DMS153 treated with DMSO at 0.1 percent for 48 hours (cell line): ENCODE results near the gene ZSCAN21.

Experiments used
- DNase-seq: peaks from one replicate; lab custom pipeline; 2025; ENCODE audit not compliant: unreplicated experiment; lab: John Stamatoyannopoulos, UW

Gene ZSCAN21

DNA sequence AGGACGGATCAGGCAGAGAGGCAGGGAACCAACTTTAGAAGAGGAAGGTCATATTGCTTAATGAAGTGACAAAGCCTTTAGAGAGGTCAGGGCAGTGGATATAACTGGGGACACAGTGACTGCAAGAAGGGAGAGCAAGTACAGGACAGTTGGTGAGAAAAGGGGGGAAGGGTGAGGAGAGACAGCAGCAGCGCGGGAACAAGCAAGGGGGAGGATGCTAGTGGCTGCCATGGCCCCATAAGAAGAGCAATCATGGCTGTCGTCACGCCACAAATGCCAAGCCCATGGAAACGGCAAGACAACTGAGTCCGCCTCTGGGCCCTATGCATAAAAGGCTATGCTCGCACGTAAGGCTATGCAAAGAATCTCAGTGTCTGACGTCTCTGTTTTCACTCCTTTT lies 22.9 kb downstream of the ZSCAN21 start:
- no peak for DNase-seq

DNA sequence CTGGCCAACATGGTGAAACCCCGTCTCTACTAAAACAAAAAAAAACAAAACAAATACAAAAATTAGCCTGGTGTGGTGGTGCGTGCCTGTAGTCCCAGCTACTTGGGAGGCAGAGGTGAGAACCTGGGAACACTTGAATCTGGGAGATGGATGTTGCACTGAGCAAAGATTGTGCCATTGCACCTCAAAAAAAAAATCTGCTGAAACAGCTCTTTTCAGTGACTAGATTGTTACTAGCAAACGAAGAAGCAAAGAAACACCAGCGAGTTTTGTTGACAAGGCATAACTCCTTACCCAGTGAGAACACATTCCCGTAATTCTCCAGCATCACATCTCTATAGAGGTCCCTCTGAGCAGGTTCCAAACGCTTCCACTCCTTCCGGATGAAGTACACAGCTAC lies 25.3 kb downstream of the ZSCAN21 start:
- DNase-seq = no peak

GRCh38 chr7:100075418-100075817 lies 25.8 kb downstream of the ZSCAN21 start:
- DNase-seq = no peak

DNA sequence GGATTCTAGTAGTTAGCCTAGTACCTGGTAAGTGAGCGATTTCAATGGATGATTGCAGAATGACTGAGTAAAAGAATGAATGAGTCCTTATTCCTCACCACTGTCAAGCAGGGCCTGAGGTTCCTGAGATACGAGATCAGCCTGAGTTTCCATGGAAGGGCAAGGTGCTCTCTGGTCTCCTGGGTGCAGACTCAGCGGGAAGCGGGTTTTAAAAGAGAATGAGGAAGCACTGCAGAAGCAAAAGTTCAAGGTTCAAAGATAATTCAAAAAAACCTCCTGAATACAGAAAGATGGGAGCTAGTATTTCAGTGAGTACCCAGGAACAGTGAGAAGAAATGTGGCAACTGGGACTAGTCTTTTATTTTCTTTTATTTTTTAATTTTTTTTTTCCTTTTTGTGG lies 27.6 kb downstream of the ZSCAN21 start:
- DNase-seq = no peak

GRCh38 chr7:100079024-100079560 lies 29.5 kb downstream of the ZSCAN21 start:
- no peak for DNase-seq

- DNase-seq = peak; percentile 8
These were observed 31.4 kb downstream of the ZSCAN21 start for GRCh38 chr7:100080907-100081534.

DNA sequence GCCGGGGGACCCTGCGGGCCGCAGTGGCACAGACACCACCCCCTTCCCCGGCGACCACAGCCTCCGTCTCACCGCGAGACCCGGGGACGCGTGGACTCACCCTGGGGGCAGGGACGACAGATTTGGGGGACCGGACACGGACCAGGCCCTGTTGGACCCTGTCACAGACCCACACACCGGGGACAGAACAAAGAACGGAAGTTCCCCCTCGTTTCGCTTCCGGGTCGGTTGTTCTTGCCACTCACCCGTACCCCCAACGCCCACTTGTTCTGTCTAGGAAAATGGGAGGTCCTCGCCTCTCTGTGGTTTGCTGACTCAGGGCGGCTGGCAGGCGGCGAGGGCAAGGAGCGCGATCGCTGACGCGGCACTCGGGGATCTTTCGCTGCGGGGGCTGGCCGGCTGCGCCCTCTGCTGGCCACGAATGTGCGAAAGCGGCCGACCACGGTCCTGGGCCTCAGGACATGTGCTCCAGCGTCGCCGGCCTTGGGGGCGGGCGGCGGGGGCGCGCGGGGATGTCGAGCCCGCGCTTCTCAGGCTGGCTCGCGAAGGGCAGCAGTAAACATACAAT lies 32.0 kb downstream of the ZSCAN21 start, which contains the start of gene ZNF3:
Gene ZNF3, minus strand, starts transcription at position 189 of the 568 bp plus-strand sequence. CDS start 4,366 bp downstream, outside the sequence.
- DNase-seq = peak; percentile 96

GRCh38 chr7:100082978-100083377 lies 33.4 kb downstream of the ZSCAN21 start:
- no peak for DNase-seq

DNA sequence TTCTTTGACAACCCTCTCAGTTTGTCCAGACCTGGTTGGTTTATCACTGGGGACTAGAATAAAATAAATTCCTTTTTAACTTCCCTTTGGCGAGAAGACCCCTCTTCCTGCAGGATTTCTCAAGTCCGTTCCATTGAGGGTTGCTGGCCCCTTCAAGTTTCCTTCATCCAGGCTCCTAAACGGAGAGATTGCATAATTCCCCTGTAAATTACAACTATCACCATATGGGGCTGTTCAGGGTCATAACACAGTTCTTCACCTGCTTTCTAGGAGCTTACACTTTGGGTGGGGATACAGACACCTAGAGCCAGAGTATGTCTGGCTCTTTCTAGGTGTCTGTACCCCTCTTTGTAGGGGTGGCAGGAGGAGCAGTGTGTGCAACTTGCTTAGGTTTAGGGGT lies 35.9 kb downstream of the ZSCAN21 start:
- DNase-seq = no peak

DNA sequence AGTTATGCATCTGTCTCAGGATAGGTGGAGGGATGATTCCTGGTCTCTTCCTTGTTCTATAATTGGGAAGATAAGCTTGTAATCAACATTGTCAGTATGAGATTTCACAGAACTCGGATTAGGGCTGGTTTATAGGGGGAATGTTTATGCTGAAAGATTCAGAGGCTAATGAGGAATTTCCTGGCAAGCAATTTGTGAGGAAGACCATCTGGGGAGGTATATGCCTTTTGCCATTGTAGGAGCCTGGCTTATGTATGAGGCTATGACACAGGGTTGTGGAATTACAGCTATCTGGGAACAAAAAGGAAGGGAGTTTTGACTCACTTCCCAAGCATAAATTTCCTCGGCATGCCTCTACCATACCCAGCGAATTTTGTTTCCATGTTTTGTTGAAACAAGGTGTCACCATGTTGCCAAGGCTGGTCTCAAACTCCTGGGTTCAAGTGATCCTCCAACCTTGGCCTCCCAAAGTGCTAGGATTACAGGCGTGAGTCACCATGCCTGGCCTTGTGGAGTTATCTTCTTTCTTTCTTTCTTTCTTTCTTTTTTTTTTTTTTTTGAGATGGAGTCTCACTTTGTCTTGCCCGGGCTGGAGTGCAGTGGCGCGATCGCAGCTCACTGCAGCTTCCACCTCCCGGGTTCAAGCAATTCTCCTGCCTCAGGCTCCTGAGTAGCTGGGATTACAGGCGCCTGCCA lies 37.6 kb downstream of the ZSCAN21 start:
- no peak for DNase-seq

- DNase-seq = no peak
These were observed 38.6 kb downstream of the ZSCAN21 start for GRCh38 chr7:100088095-100088620.

DNA sequence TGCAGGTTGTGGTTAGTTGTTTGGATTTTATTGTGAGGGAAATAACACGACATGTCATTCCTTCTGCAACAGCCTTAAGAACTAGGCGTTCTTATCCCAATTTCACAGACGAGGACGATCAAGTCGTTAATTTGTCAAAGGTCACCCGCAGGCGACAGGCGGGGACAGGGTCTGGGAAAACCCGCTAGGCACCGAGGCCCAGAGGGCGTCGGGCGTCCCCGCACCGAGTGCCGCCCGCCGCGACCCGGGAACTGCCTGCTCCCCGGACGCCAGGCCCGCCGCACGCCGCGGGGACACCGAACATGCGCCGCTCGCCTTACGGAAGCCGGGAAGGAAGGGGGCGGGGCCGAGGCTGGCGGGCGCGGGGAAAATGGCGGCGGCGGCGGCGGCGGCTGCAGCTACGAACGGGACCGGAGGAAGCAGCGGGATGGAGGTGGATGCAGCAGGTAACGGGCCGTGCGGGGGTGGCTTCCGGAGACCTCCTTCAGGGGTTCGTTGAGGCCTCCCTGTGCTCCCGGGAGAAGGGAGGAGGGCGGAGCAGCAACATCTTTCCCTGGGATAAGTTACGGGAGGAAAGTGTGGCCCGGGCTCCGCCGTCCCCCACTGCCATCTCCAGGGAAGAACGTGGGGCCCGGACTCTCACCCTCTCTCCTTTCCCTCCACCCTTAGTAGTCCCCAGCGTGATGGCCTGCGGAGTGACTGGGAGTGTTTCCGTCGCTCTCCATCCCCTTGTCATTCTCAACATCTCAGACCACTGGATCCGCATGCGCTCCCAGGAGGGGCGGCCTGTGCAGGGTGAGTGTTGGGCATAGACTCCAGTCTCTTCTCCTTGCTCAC lies 39.3 kb downstream of the ZSCAN21 start, which contains the start of gene COPS6:
Gene COPS6, plus strand, starts transcription at position 349 of the 837 bp plus-strand sequence. Its CDS starts 22 bp downstream, at position 371.
- peak; percentile 50 for DNase-seq

DNA sequence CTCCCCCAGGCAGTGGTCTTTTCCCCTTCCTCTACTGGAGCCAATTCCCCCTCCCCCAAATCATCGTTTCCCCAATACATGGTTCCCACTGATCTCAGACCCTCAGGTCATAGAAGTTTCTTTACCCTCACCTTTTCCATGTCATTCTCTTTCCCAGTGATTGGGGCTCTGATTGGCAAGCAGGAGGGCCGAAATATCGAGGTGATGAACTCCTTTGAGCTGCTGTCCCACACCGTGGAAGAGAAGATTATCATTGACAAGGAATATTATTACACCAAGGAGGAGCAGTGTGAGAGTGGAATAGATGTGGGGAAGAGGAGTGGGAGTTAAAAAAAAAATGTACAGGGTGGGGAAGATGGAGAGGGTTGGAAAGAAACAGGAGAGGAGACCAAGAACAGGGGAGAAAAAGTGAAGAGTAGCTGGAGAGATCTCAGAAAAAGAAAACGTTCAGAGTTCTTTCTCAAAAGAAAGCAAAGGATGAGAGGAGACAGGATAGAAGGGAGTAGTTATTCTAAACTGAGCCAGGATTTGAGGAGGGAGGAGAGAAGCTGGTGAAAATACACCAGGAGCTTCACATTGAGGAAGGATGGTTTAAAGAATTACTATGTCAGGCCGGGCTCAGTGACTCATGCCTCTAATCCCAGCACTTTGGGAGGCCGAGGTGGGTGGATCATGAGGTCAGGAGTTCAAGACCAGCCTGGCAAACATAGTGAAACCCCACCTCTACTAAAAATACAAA lies 40.1 kb downstream of the ZSCAN21 start:
- no peak for DNase-seq

DNA sequence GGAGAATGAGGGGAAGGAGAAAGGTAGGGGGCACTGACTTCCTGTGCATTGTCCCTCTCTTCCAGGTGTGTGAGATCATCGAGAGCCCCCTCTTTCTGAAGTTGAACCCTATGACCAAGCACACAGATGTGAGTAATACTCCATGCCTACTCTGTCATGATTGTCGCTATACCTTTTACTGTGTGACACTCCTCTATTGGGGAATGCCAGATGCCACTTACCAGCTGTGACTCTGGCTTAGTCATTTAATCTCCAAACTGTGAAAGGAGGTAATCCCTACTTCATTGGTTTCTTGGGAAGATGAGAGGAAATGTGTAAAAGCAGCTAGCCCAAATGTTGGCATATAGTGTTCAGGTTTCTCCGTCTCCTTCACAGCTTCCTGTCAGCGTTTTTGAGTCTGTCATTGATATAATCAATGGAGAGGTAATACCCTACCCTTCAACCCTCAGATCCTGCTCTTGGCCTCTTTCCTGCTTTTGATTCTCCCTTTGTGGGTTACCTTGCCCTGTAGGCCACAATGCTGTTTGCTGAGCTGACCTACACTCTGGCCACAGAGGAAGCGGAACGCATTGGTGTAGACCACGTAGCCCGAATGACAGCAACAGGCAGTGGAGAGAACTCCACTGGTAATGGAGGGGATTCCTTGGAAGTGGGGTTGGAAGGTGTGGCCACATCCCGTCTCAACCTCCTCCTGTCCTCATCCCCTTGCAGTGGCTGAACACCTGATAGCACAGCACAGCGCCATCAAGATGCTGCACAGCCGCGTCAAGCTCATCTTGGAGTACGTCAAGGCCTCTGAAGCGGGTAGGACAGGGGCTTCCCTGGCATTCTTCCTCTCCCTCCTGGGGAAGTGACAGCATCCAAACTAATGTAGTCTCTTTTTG lies 41.2 kb downstream of the ZSCAN21 start:
- no peak for DNase-seq

DNA sequence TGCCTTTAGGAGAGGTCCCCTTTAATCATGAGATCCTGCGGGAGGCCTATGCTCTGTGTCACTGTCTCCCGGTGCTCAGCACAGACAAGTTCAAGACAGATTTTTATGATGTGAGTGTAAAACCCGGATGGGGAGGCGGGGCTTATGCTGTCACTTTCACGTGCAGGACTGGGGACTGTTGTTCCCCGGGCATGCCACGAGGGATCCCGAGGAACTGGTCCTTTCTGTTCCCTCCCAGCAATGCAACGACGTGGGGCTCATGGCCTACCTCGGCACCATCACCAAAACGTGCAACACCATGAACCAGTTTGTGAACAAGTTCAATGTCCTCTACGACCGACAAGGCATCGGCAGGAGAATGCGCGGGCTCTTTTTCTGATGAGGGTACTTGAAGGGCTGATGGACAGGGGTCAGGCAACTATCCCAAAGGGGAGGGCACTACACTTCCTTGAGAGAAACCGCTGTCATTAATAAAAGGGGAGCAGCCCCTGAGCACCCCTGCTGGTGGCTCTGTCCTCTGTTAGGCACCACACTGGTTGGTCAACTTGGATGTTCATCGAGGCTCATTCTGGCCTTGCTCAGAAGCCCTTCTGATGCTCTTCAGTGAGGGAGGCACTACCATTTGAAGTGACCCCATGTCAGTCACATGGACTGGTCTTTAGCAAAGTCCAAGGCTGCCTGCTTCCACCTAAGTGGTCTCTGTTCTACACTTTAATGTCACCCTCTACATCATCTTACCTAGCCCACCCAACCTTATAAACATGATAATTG lies 42.0 kb downstream of the ZSCAN21 start:
- no peak for DNase-seq

GRCh38 chr7:100093054-100093453 lies 43.5 kb downstream of the ZSCAN21 start:
- no peak for DNase-seq

GRCh38 chr7:100093498-100093897 lies 43.9 kb downstream of the ZSCAN21 start:
- no peak for DNase-seq

DNA sequence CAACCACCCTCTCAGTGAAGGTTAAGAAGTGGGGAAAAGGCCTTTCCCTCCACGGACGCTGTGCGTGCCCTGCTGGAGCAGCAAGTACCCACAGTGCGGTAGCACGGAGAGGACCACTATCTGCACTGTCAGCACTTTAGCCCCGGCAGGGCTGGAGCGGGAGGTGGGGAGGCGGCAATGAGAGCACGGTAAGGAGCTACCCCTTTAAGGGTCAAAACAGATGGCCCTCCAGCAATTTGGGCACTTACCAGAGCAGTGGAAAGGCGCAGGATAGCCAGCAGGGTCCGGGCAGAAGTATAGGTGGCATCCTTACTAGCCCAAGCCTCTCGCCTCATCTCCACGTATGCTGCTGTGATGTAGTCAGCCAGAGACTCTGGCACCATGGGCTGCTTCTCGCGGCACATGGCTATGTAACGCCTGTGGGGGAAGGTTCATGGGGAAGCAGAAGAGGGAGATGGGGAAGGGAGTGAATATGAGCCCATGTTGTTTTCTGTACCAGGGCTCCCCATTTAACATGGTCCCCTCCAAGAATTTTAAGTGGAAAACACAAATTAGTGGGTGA lies 44.4 kb downstream of the ZSCAN21 start:
- DNase-seq = no peak
